Kasumi-1 (cell line): ENCODE results near the gene FERMT3.
A peak's percentile ranks its signal among the peaks of the same experiment; 100 is the strongest.

ENCODE experiments used
- DNase-seq, 2 experiments: peaks; one replicate each; lab custom pipeline; 2025; lab: John Stamatoyannopoulos, UW

Gene FERMT3

GRCh38 chr11:64249563-64250414 lies 43.3 kb downstream of the FERMT3 start:
- peak; percentile 49 to 54 for DNase-seq

GRCh38 chr11:64250415-64251015 lies 44.0 kb downstream of the FERMT3 start:
- peak in 1 of 2 experiments; percentile 51 for DNase-seq

DNA sequence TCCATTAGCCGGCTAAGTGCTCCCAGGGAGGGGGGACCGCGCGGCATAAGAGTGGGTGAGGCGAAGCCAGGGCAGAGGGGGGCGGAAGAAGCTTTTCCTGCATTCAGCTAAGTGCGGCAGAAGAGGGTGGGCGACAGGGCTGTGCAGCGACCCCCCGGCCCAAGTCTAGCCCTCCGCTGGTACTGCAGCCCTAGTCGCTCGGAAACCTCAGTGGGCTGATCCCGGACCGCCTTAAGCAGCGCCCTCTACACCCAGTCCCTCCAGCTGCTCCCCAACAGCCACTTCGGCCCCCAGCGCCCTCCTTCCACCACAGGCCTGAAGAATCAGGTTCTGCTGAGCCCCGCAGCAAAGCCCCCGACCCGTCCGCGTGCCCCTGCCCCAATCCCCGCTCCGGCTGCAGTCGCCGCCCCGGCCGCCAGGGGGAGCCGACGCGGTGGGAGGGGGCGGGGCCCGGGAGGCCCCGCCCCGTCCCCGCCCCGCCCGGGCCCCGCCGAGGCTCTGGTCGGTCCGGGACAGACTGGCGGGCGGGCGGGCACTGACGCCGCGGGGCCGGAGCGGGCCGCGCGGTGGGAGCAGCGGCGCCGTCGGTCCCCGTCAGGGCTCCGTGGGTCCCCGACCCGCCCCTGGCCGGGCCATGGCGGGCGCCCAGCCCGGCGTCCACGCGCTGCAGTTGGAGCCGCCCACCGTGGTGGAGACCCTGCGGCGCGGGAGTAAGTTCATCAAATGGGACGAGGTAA lies 44.7 kb downstream of the FERMT3 start, which contains the start of gene PLCB3:
Gene PLCB3 (plus strand): TSS at position 515 of the 737 bp plus-strand sequence. CDS start 120 bp downstream, at position 635.
- peak; percentile 50 to 51 for DNase-seq

DNA sequence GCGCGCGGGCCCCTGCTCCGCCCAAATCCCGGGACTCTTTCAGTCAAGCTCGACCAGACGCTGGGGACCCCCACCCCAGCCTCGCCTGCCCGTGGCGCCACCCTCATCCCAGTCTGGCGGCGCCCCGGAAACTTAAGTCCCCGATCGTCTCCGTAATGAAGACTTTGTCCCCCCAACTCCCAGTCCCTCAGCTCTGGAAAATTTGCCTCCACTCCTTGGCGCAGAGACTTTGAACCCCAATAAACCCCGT lies 45.2 kb downstream of the FERMT3 start:
- peak in 1 of 2 experiments; percentile 48 for DNase-seq

GRCh38 chr11:64252003-64252872 lies 45.7 kb downstream of the FERMT3 start:
- DNase-seq: peak in 1 of 2 experiments; percentile 52

DNA sequence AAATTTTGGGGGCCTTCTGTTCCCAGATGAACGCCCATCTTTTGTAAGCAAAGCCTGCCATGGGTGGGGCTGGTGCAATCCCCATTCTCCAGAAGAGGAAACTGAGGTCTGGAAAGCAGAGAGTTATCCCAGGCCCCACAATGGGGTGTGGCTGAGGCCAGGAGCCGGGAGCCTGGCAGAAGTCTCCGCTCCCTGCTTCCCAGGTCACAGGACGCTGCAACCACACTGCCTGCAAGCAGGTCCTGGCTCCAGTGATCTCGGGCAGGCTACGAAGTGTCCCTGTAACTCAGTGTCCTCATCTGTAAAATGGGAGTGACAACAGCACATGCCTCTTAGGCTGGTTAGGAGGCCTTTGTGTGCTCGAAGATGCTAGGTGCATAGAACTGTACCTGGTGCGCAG lies 46.5 kb downstream of the FERMT3 start:
- no peak for DNase-seq

DNA sequence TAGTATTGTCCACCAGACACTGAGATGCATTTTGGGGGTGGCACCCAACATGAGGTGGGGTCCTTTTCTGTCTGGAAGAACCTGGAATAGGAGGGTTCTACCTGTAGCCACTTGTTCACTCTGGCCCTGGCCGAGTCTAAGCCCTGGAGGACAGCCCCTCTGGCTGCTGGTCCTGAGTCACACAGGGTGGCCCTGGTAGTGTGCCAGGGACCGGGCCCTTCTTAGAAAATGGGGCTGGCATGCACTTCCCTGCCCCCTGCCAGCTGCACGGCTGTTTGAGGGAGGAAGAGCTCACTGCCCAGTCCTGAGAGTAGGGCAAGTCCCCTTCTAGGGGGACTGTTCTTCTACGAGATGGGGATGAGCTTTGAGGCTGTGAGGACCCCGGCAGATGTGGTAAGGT lies 47.0 kb downstream of the FERMT3 start:
- DNase-seq: no peak

GRCh38 chr11:64254326-64254725 lies 47.8 kb downstream of the FERMT3 start:
- DNase-seq: no peak

DNA sequence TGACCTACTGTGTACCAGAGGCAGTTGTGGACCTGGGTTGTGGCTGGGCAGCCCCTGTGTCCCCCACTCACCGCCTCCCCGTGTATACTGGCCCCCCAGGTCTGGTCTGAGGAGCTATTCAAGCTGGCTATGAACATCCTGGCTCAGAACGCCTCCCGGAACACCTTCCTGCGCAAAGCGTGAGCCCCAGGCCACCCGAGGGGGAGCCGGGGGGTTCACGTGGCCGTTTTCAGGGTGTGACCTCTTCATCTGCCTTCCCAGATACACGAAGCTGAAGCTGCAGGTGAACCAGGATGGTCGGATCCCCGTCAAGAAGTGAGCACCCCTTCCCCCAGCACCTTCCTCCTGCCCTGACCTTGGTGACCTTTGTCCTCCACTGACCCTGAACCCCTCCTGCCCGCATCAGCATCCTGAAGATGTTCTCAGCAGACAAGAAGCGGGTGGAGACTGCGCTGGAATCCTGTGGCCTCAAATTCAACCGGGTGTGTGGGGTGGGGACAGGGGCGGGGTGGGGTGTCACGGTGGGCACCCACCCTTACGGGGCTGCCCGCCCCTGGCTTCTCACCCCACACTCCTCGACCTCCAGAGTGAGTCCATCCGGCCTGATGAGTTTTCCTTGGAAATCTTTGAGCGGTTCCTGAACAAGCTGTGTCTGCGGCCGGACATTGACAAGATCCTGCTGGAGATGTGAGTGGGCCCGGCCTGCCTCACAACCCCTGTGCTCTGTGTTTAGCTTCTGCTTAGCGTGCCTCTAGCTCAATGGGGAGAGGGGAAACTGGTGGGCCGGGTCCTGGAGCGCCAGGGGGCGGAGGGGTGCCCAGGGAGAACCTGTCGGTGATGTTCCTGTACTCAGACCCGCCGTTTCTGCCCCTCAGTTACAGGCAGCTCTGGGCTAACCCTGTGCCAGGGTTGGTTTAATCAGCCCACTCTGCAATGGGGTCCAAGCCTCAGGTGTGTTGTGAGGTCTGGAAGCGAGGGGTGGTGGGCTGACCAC lies 48.9 kb downstream of the FERMT3 start:
- DNase-seq: no peak

- no peak for DNase-seq
Observed at GRCh38 chr11:64256300-64256699, 49.8 kb downstream of the FERMT3 start.

- DNase-seq: no peak
Observed at GRCh38 chr11:64258356-64258755, 51.8 kb downstream of the FERMT3 start.

DNA sequence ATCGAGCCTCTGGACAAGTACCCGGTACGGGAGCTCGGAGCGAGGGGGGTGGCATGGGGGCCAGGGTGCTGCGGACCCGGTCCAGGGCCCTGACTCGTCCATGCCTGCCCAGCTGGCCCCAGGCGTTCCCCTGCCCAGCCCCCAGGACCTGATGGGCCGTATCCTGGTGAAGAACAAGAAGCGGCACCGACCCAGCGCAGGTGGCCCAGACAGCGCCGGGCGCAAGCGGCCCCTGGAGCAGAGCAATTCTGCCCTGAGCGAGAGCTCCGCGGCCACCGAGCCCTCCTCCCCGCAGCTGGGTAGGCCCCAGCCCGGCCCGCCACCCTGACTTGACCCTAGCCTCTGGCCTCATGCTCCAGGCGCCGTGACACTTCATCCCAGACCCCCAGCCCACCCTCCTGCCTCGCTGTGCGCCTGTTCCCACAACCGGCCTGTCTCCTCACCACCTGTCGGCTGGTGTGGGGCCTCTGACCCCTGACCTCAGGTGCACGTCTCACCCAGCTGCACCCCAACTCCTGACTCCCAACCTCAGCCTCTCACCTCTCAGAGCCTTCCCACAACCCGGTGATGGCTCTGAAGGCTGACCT lies 52.5 kb downstream of the FERMT3 start:
- no peak for DNase-seq

- DNase-seq: no peak
Observed at GRCh38 chr11:64259533-64260067, 53.1 kb downstream of the FERMT3 start.

DNA sequence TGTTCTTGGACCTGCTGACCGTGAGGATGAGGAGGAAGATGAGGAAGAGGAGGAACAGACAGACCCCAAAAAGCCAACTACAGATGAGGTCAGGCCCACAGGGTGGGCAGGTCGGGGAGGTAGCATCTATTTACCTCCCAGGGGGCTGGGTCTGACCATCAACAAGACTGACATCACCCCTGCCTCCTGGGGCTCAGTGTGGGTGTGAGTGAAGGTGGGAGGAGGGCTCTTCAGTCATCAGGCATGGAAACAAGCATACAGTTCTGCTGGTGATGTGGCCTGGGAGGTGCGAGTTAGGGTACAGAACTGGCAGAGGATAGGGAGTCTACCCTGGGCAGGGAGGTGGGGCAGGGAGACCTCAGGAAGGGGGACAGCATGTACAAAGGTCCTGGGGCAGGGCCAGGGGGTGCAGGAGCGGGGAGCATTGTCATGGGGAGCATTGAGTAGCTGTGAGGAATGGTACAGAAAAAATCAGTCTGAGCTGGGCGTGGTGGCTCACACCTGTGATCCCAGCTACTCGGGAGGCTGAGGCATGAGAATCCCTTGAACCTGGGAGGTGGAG lies 53.7 kb downstream of the FERMT3 start:
- no peak for DNase-seq

DNA sequence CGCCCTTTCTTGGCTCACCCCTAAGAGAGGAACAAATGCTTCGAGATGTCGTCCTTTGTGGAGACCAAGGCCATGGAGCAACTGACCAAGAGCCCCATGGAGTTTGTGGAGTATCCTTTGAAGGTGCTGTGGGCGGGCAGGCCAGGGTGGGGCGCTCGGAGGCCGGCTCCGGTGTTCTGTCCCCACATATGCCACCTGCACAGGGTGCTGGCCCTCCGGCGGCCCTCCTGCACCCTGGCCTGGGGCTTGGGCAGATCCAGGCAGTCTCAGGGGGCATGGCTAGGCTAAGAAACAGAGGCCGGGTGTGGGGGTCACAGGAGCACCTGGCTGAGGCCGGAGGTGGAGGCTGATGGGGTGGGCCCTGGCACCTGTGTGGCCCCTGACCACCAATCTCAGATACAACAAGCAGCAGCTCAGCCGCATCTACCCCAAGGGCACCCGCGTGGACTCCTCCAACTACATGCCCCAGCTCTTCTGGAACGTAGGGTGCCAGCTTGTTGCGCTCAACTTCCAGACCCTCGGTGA lies 55.1 kb downstream of the FERMT3 start:
- no peak for DNase-seq

GRCh38 chr11:64262271-64263002 lies 55.9 kb downstream of the FERMT3 start:
- DNase-seq: no peak

DNA sequence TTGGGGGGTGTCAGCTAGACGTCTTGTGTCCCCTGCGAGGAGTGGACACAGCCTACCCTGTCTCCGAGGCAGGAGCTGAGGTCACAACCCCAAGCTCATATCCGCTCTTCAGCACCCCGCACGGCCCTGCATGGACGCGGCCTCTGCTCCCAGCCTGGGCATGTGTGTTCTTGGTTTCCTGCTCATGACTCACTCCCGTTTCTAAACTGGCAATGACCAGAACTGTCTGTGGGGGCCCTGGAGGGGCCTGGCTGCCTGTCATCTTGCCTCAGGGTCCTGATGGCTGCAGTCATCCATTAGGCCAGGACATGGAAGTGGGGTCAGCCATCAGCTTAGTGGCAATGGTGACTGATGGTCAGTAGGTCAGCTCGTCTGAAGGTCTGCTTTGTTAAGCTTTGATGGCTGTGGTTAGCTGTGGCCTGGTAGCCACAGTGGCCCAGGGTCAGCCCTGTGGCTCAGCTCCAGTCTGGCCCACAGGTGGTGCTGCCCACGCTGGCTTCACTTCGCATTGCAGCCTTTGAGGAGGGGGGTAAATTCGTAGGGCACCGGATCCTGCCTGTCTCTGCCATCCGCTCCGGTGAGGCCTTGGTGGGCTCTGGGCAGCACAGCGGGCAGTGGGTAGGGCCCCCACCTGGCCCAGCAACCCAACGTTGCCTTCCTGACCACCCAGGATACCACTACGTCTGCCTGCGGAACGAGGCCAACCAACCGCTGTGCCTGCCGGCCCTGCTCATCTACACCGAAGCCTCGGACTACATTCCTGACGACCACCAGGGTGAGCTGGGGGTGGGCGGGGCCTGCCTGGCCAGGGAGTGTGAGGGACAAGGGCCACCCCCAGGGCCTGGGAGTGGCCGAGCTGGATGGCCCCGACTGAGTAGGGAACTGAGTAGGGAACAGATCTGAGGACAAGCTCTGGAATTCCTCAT lies 56.8 kb downstream of the FERMT3 start:
- DNase-seq: peak; percentile 21 to 25

- no peak for DNase-seq
Observed at GRCh38 chr11:64263947-64264317, 57.4 kb downstream of the FERMT3 start.
